H1 (cell line): ENCODE measurements around the gene TTLL9. TPM values are rescaled to one million over a fixed set of nuclear protein-coding genes. Genes with fewer than 3 reads are reported as not detected.

ENCODE experiments used
- CTCF ChIA-PET: fragments of 300-600 bp; sonication (Branson Sonifier 250); formaldehyde crosslinking; loops from one replicate; lab custom pipeline; 2021; ENCODE audit not compliant: partially characterized antibody; lab: Charles Lee
- POLR2A ChIA-PET: fragments of 300-600 bp; sonication (Branson Sonifier 250); formaldehyde crosslinking; loops from one replicate; lab custom pipeline; 2021; ENCODE audit warnings: inconsistent platforms; ENCODE audit not compliant: partially characterized antibody; lab: Charles Lee
- DNase-seq, 2 experiments: peaks; one replicate each; pipeline versions ENCODE4 v3.0.0 to v3.0.0-alpha.2; 2010 to 2022; ENCODE audit warnings: low spot score in 2 of 2, low read depth in 1 of 2, mixed read lengths in 1 of 2
- FAIRE-seq: peaks from 2 replicates; lab custom pipeline; 2011; peaks lifted over from hg19 to GRCh38; lab: Jason Lieb, UNC
- H2AFZ ChIP-seq: 2 replicates; pipeline ENCODE4 v1.8.1; 2012; ENCODE audit warnings: low read length, inconsistent platforms
- H2AK5ac ChIP-seq: 2 replicates; pipeline ENCODE4 v1.6.1; 2013; ENCODE audit warnings: low read depth, low read length
- H2BK120ac ChIP-seq: replicated peaks from 2 replicates; pipeline ENCODE3; 2013; ENCODE audit warnings: low read depth, low read length, inconsistent platforms
- H2BK12ac ChIP-seq: 2 replicates; pipeline ENCODE4 v1.6.1; 2013; ENCODE audit warnings: low read depth, low read length
- H2BK15ac ChIP-seq: 2 replicates; pipeline ENCODE4 v1.6.1; 2013; ENCODE audit warnings: low read length
- H2BK20ac ChIP-seq: 2 replicates; pipeline ENCODE4 v1.6.1; 2013; ENCODE audit warnings: low read length
- H2BK5ac ChIP-seq: 2 replicates; pipeline ENCODE4 v1.6.1; 2013; ENCODE audit warnings: low read depth, low read length
- H3K14ac ChIP-seq: 2 replicates; pipeline ENCODE4 v1.6.1; 2013; ENCODE audit warnings: inconsistent platforms; ENCODE audit not compliant: insufficient read length
- H3K18ac ChIP-seq: 2 replicates; pipeline ENCODE4 v1.6.1; 2013; ENCODE audit warnings: low read length; ENCODE audit errors: extremely low read depth
- H3K23ac ChIP-seq: 2 replicates; pipeline ENCODE4 v1.6.1; 2013; ENCODE audit warnings: inconsistent platforms; ENCODE audit not compliant: insufficient read length
- H3K23me2 ChIP-seq: 2 replicates; pipeline ENCODE4 v1.6.1; 2013; ENCODE audit warnings: low read depth, low read length
- H3K27ac ChIP-seq: 2 replicates; pipeline ENCODE4 v1.6.1; 2011; ENCODE audit warnings: low read depth, low read length, inconsistent platforms
- H3K27me3 ChIP-seq, 4 experiments: replicated peaks in 1 of 4; 1 replicate in 1 of 4; 2 replicates in 3 of 4; pipeline versions ENCODE4 v1.6.1 to v1.8.1; 2011 to 2013; ENCODE audit warnings: low read length in 3 of 4, mild to moderate bottlenecking in 3 of 4, inconsistent platforms in 2 of 4, mixed read lengths in 2 of 4, moderate library complexity in 1 of 4; ENCODE audit not compliant: control insufficient read depth in 3 of 4, insufficient read depth in 3 of 4; ENCODE audit errors: extremely low read depth in 1 of 4
- H3K36me3 ChIP-seq, 4 experiments: 2 replicates each; pipeline versions ENCODE4 v1.6.1 to v1.8.1; 2011 to 2013; ENCODE audit warnings: mild to moderate bottlenecking in 4 of 4, low read length in 3 of 4, moderate library complexity in 2 of 4, control low read depth in 1 of 4, inconsistent platforms in 1 of 4; ENCODE audit not compliant: insufficient read depth in 4 of 4, control insufficient read depth in 2 of 4
- H3K4ac ChIP-seq: replicated peaks from 2 replicates; pipeline ENCODE3; 2013; ENCODE audit warnings: low read length, low read depth, mixed read lengths, inconsistent platforms; ENCODE audit not compliant: insufficient read length
- H3K4me1 ChIP-seq, 4 experiments: replicated peaks in 1 of 4; 1 replicate in 1 of 4; 2 replicates in 3 of 4; pipeline versions ENCODE4 v1.6.1 to v1.8.1; 2011 to 2013; ENCODE audit warnings: low read length in 3 of 4, inconsistent platforms in 2 of 4, mixed read lengths in 1 of 4; ENCODE audit not compliant: insufficient read depth in 4 of 4, control insufficient read depth in 3 of 4
- H3K4me2 ChIP-seq, 2 experiments: 2 replicates each; pipeline versions ENCODE4 v1.6.1 to v1.8.1; 2011 to 2013; ENCODE audit warnings: low read depth in 2 of 2, low read length in 2 of 2, control low read depth in 1 of 2, inconsistent platforms in 1 of 2, mild to moderate bottlenecking in 1 of 2; ENCODE audit not compliant: insufficient read depth in 1 of 2
- H3K4me3 ChIP-seq, 4 experiments: fragments of 200-600, 300-600 bp in 1 of 4; sonication (generic), shearing (Covaris generic), sonication (Bioruptor Twin) in 1 of 4; 2 replicates each; pipeline versions ENCODE4 v1.5.1 to v1.8.1; 2011 to 2016; ENCODE audit warnings: low read length in 4 of 4, low read depth in 3 of 4, control low read depth in 2 of 4, inconsistent platforms in 2 of 4, mild to moderate bottlenecking in 2 of 4, mixed read lengths in 1 of 4, moderate library complexity in 1 of 4; ENCODE audit not compliant: insufficient read depth in 2 of 4; ENCODE audit errors: extremely low read depth in 1 of 4
- H3K56ac ChIP-seq: replicated peaks from 2 replicates; pipeline ENCODE3; 2013; ENCODE audit warnings: low read depth, mild to moderate bottlenecking, mixed read lengths, low read length, inconsistent platforms; ENCODE audit not compliant: insufficient read length
- H3K79me1 ChIP-seq: 2 replicates; pipeline ENCODE4 v1.6.1; 2013; ENCODE audit warnings: low read depth, low read length, control low read depth
- H3K79me2 ChIP-seq, 2 experiments: 2 replicates each; pipeline versions ENCODE4 v1.6.1 to v1.8.1; 2012 to 2013; ENCODE audit warnings: low read length in 2 of 2, mild to moderate bottlenecking in 2 of 2, inconsistent platforms in 1 of 2; ENCODE audit not compliant: insufficient read depth in 2 of 2, control insufficient read depth in 1 of 2
- H3K9ac ChIP-seq, 4 experiments: replicated peaks in 1 of 4; 1 replicate in 1 of 4; 2 replicates in 3 of 4; pipeline versions ENCODE4 v1.6.1 to v1.8.1; 2011 to 2013; ENCODE audit warnings: low read depth in 3 of 4, low read length in 3 of 4, control low read depth in 2 of 4, mild to moderate bottlenecking in 2 of 4, moderate library complexity in 2 of 4, inconsistent platforms in 1 of 4; ENCODE audit errors: extremely low read depth in 1 of 4
- H3K9me3 ChIP-seq, 2 experiments: 2 replicates each; pipeline versions ENCODE4 v1.6.1 to v1.8.1; 2012 to 2013; ENCODE audit warnings: mild to moderate bottlenecking in 2 of 2, moderate library complexity in 2 of 2, control low read depth in 1 of 2, inconsistent platforms in 1 of 2, low read depth in 1 of 2, low read length in 1 of 2, mixed read lengths in 1 of 2; ENCODE audit not compliant: insufficient read depth in 2 of 2
- H4K20me1 ChIP-seq, 2 experiments: replicated peaks in 1 of 2; 2 replicates each; pipeline versions ENCODE3 to v1.8.1; 2011 to 2013; ENCODE audit warnings: inconsistent platforms in 2 of 2, low read length in 2 of 2, mild to moderate bottlenecking in 1 of 2; ENCODE audit not compliant: insufficient read depth in 2 of 2, control insufficient read depth in 1 of 2
- H4K5ac ChIP-seq: 2 replicates; pipeline ENCODE4 v1.6.1; 2013; ENCODE audit warnings: low read length, low read depth, mixed read lengths, inconsistent platforms; ENCODE audit not compliant: insufficient read length
- H4K8ac ChIP-seq: 2 replicates; pipeline ENCODE4 v1.8.0; 2013; ENCODE audit warnings: mild to moderate bottlenecking, moderate library complexity, low read length, inconsistent platforms; ENCODE audit not compliant: insufficient read depth; ENCODE audit errors: extremely low read depth
- H4K91ac ChIP-seq: replicated peaks from 2 replicates; pipeline ENCODE3; 2013; ENCODE audit warnings: low read length, mixed read lengths, inconsistent platforms; ENCODE audit not compliant: insufficient read length
- CBX5 ChIP-seq: fragments of 300-800, 300-1000 bp; sonication (generic); IDR thresholded peaks from 2 replicates; pipeline ENCODE4 v1.7.1; 2016; ENCODE audit warnings: antibody characterized with exemption, low read length, low read depth
- CHD2 ChIP-seq: IDR thresholded peaks from 2 replicates; pipeline ENCODE4 v1.6.1; 2012; ENCODE audit warnings: low read length, improper control_type of control experiment
- CREB1 ChIP-seq: IDR thresholded peaks from 2 replicates; pipeline ENCODE4 v1.6.1; 2012; ENCODE audit warnings: inconsistent platforms
- CTBP2 ChIP-seq: IDR thresholded peaks from 2 replicates; pipeline ENCODE4 v1.7.0; 2011; ENCODE audit warnings: borderline replicate concordance, mild to moderate bottlenecking, moderate library complexity, mixed read lengths, low read length; ENCODE audit not compliant: insufficient read depth, insufficient read length
- HDAC6 ChIP-seq: IDR thresholded peaks from one replicate; pipeline ENCODE4 v1.7.1; 2012; ENCODE audit warnings: low read depth, mild to moderate bottlenecking, inconsistent platforms, low read length, moderate library complexity
- KDM1A ChIP-seq: fragments of 200-600, 300-600 bp; sonication (generic); IDR thresholded peaks from 2 replicates; pipeline ENCODE4 v1.7.1; 2016; ENCODE audit warnings: mild to moderate bottlenecking, low read length, borderline replicate concordance
- RAD21 ChIP-seq, 2 experiments: IDR thresholded peaks in 1 of 2; conservative IDR thresholded peaks in 1 of 2; 2 replicates each; pipeline ENCODE4 v1.6.1; 2011; ENCODE audit warnings: low read depth in 2 of 2, low read length in 2 of 2, improper control_type of control experiment in 1 of 2, inconsistent platforms in 1 of 2, mild to moderate bottlenecking in 1 of 2, moderate library complexity in 1 of 2
- SIX5 ChIP-seq: IDR thresholded peaks from 2 replicates; pipeline ENCODE4 v1.6.1; 2011; ENCODE audit warnings: mild to moderate bottlenecking, low read depth, low read length
- SRF ChIP-seq: IDR thresholded peaks from 2 replicates; pipeline ENCODE4 v1.6.1; 2011; ENCODE audit warnings: mild to moderate bottlenecking, low read depth, low read length, moderate library complexity
- YY1 ChIP-seq: IDR thresholded peaks from 2 replicates; pipeline ENCODE4 v1.6.1; 2011; ENCODE audit warnings: low read depth, mild to moderate bottlenecking, low read length
- WGBS, 2 experiments: shearing (Covaris generic) in 1 of 2; methylation state at CpG; one replicate each; pipeline versions ENCODE4 v1.1.6 to v1.1.7; 2013 to 2015; ENCODE audit warnings: low lambda C conversion rate in 2 of 2, mixed read lengths in 2 of 2, inconsistent platforms in 1 of 2, low coverage in 1 of 2, missing lambda C conversion rate in 1 of 2; ENCODE audit not compliant: insufficient replicate concordance in 2 of 2, insufficient coverage in 1 of 2, insufficient read length in 1 of 2; ENCODE audit errors: extremely low coverage in 1 of 2, missing lambda C conversion rate in 1 of 2; 5-methylcytosine and 5-hydroxymethylcytosine counted together
- polyA plus RNA-seq, 7 experiments: library from polyadenylated mRNA; depleted of rRNA in 3 of 7; stranded (reverse) in 5 of 7; unstranded in 2 of 7; fragments of >200 nt in 5 of 7; fragments of 200-250 nt in 2 of 7; gene quantifications; 1 replicate in 5 of 7; 2 replicates in 1 of 7; 4 replicates in 1 of 7; pipeline versions ENCODE4 v1.2.1 to v1.2.3, GENCODE V29; 2011 to 2013; ENCODE audit warnings: missing spikeins in 2 of 7, mixed read lengths in 2 of 7
- total RNA-seq: library from RNA; stranded (reverse); fragmentation: NEBNext Ultra II Directional; extraction: Animal tissue kit (Norgen Biotek cat#: 25700); gene quantifications from 2 replicates; pipeline ENCODE4 v1.2.1, GENCODE V29; 2021

Gene TTLL9
- total and polyA plus RNA-seq, 2 of the 8 experiments (the other 6 are each of a cell fraction or from before 2014, with no cell fraction given), result 0.06 TPM; not detected in 1

DNA sequence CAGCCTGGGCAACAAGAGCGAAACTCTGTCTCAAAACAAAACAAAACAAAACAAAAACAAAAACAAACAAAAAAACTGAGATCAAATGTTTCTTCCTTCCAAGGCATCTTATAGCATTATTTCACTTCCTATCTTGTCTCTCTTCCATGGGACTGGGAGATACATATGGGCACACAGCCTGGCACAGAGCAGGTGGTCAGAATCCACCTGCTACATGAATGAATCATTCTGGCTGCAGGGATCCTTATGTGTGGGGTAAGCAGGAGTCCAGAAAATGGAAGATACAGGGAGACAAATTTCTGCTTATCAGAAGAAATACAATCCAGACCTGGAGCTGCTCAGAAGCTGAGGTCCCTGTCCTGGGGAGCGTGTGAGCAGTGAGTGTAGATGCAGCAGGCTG is 121.7 kb downstream of the TTLL9 start:
- ChIA-PET POLR2A (interaction anchor here (1.5 to 3.3 kb wide), 2 partner anchors 17 to 20 kb away, joined by 4 to 8 read pairs; no protein-coding TSS in a partner anchor), CTCF (interaction anchor here (1.0 to 3.2 kb wide), 3 partner anchors 16 to 23 kb away, joined by 3 to 20 read pairs (median 4); no protein-coding TSS in a partner anchor)
- Histone ChIP-seq H3K18ac (no peak overlapping the region), H4K8ac (no peak overlapping the region), H2BK20ac (no peak overlapping the region), H4K20me1 (peaks cover 0 to 3% of the 10 kb centered on the region in 2 experiments), H2AFZ (no peak overlapping the region), H3K4me1 (peaks cover 0 to 13% (median 8%) of the 10 kb centered on the region in 4 experiments; a peak in 4 of 7 replicates), H4K91ac (no peak overlapping the region), H3K36me3 (no peaks in the 10 kb centered on the region), H2BK120ac (no peak overlapping the region), H3K4me3 (no peak overlapping the region), H3K4me2 (no peak overlapping the region), H3K27me3 (peaks cover 2 to 36% (median 28%) of the 10 kb centered on the region in 4 experiments), H2BK15ac (no peak overlapping the region), H3K56ac (no peak overlapping the region), H2AK5ac (no peak overlapping the region), H3K14ac (no peak overlapping the region), H3K4ac (no peak overlapping the region), H3K27ac (no peak overlapping the region), H4K5ac (no peak overlapping the region), H3K23me2 (peaks cover 5% of the 10 kb centered on the region; the same call in 1 of the 2 replicates), H3K9me3 (no peaks in the 10 kb centered on the region), H3K79me1 (no peaks in the 10 kb centered on the region), H2BK5ac (no peak overlapping the region), H3K79me2 (no peaks in the 10 kb centered on the region), H2BK12ac (no peak overlapping the region), H3K9ac (no peak overlapping the region), H3K23ac (no peak overlapping the region)
- no peak for TF ChIP-seq HDAC6
- TF ChIP-seq CTBP2, result no peak
- no peak for TF ChIP-seq RAD21 (IDR thresholded peaks at IDR 0.05 in 1 of 2, conservative IDR thresholded peaks at IDR 0.05 in 1 of 2; ENCODE audit: low read depth in 2 of 2, low read length in 2 of 2)
- TF ChIP-seq YY1, result no peak
- no peak for TF ChIP-seq CBX5
- no peak for TF ChIP-seq CHD2
- TF ChIP-seq KDM1A, result no peak
- no peak for TF ChIP-seq SRF
- no peak for TF ChIP-seq SIX5
- TF ChIP-seq CREB1, result no peak
- 91% methylated on average over 2 of the region's 2 CpGs; no CpG with 5 or more reads in 1 of the 2 experiments for WGBS, 2 experiments
- FAIRE-seq (no peak), DNase-seq (no peak)
